HL-60/S4 treated with retinoic acid at 250 ng/mL for 4 days and 3 days (cell line): ENCODE measurements around the gene C6orf62.
"Not testable (repeated sequence)": the region's sequence is repeated elsewhere in the genome, so short reads cannot be mapped to it uniquely, and the experiment has no call there.

ENCODE experiments used
- in situ Hi-C: fragments of 300-500 bp; cut with MboI; formaldehyde crosslinking; loops from 2 replicates; pipeline ENCODE4 v1.7.0; 2022; ENCODE audit warnings: low sequenced_read_pairs

The C6orf62 gene

DNA sequence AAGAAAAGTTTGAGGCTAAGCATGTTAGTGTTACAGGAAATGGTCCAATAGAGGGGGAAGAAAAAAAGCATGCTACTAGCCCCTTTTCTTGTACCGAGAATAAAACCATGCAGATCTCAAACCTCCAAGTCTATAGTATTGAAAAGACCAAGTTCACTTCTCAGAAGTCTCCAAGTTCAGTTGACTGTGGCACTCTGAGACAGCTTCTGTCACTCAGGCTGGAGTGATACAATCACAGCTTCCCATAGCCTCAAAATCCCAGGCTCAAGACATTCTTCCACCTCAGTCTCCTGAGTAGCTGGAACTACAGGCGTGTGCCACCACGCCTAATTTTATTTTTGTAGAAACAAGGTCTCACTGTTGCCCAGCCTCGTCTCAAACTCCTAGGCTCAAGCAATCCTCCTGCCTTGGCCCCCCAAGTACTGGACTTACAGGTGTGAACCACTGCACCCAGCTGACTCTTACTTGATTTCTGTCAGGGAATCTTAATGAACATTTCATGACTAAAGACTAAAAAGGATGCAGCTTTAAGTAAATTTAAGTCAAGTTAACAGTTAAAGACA is 16.2 kb downstream of the C6orf62 start:
- in situ Hi-C loops, result no loop called here

DNA sequence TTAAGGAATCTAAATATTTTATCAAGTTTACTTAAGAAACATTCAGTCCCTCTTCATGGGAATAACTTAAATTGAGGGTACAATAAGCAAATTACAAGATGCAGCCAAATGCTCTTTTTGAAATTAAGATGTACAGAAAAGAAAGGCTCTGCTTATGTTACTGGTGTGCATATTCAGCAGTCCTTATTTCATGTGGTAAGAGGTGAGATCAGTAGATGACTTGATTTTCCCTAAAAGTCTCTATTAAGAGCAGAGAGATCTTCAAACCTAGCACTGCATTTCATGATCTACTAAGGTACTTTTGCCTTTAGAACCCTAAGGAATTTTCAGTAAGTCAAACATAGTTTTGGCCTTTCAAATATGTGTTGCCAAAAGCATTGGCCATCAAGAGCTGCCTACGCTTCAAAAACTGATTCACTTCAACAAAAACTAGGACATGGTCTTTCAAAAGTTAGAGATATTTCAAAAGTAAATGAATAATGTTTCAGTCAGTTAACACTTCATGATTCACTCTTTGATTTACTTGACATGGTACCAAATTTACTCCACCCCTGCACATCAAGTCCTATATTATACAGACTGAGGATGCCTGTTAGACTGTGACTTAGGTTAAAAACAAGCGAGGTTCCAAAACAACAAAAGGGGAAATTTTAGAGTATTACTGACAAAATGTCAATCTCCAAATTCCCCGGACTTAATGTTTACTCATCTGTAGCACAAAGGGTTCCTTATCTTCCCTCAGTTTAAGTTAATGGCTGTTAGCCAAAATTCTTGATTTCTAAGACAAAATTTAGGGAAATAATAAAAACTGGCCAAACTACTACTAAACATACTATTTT is 19.2 kb downstream of the C6orf62 start:
- in situ Hi-C loops, result loop anchor here (10.0 kb wide), 1 partner anchor 125 kb away; no protein-coding TSS in a partner anchor

DNA sequence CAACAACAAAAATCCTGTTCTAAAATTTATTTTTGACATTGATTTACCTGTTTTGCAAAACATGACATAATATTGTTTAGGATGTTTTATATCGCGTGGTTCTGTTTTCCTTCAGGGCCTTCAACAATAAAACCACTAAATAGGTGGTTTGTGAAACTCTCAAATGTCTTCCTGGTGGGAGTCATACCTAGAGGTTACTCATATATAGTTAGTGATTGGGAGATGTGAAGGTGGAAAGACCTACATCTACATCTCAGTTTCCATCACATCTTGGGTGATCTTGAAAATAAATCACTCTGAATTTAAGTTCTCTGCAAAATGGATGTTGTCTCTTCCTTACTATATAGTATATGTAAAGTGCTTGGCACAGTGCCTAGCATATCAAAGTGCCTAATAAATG is 22.9 kb downstream of the C6orf62 start:
- in situ Hi-C loops, result loop anchor here (10.0 kb wide), 1 partner anchor 121 kb away; no protein-coding TSS in a partner anchor

DNA sequence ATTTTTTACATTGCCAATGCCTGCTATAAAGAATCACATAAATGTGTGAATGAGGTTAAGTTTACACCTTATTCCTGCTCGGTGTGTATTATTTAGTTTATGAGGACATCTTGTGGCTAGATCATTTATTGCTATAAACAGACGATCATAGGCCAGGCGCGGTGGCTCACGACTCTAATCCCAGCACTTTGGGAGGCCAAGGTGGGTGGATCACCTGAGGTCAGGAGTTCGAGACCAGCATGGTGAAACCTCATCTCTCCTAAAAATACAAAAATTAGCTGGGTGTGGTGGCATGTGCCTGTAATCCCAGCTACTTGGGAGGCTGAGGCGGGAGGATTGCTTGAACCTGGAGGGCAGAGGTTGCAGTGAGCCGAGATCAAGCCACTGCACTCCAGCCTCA is 23.3 kb downstream of the C6orf62 start:
- in situ Hi-C loops, result loop anchor here (10.0 kb wide), 1 partner anchor 121 kb away; no protein-coding TSS in a partner anchor

DNA sequence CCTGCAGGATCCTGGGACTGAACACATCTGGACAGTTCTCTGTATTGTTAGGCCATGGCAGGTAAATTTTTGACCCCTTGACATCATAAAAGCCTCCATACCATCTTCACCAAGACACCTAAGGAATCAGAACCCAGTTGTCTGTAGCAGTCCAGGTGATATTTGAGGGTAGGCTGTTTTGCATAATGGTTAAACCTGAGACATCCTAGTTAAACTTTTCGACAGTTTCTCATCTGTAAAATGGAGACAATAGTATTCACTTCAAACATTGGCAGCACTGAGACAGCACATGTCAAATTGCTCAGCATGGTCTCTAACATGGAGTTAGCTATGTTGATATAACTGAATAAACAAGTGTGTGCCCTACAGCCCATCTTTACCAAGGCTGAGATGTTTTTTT is 24.8 kb downstream of the C6orf62 start:
- in situ Hi-C loops, result loop anchor here (10.0 kb wide), 1 partner anchor 119 kb away; no protein-coding TSS in a partner anchor

DNA sequence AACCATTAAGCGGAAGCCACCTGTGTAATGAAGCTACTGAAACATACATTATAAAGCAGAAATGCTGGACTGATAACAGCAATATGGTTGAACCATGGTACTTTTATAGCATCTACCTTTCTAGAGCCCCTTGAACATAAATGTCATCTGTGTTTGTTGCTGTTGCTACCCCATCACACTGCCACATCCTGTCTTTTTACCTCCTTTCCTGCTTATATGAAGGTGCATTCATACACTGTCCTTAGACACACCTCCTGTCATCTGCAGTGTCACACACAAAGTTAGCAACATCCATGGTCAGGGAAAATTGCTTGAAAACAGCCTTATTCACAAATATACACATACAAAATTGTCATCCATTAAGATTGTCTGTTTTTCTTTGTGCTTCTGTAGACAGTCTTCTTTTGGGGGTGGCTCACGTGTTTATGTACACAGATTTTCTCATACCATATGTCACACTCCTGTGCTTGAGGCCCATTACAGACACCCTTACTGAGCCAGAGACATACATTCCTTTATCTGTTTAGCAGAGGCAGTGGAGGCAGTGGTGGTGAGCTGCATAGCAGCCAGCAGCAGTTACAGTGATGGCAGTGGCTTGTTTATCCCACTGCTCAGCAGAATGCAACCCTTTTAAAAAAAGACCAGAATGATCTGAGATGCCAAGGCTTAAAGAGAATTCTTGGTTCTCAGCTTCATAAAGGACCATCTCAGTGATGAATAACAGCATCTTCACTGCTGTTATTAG is 25.9 kb downstream of the C6orf62 start:
- in situ Hi-C loops, result loop anchor here (10.0 kb wide), 1 partner anchor 118 kb away; no protein-coding TSS in a partner anchor

DNA sequence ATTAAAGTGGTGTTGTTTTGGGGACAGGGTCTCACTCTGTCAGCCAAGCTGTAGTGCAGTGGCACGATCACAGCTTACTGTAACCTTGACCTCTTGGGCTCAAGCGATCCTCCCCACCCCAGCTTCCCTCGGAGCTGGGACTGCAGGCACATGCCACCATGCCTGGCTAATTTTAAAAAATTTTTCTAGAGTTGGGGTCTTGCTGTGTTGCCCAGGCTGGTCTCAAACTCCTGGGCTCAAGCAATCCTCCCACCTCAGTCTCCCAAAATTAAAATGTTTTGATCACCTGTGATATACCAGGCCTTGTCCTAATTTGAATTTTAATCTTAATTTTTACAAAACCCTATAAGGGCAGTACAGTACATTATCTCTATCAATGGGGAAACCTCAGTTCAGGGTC is 26.5 kb downstream of the C6orf62 start:
- in situ Hi-C loops, result loop anchor here (10.0 kb wide), 1 partner anchor 118 kb away; no protein-coding TSS in a partner anchor

DNA sequence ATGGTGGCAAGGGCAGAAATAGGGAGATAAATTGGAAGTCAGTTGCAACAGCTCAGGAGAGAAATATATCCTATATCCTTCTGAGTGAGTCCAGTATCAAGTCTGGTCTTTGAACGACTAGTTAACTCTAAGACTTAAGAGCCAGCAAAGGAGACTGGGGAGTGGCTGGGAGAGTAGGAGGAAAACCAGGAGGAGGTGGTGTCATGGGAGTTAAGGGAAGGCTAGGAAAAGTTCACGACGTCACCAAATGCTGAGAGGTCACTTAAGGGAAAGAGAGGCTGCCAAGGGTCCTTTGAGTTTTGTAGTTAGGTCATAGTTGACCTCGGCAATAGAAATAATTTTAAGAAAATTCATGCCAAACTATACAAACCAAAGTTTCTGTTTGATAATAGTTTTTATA is 27.0 kb downstream of the C6orf62 start:
- in situ Hi-C loops, result loop anchor here (10.0 kb wide), 1 partner anchor 117 kb away; no protein-coding TSS in a partner anchor

DNA sequence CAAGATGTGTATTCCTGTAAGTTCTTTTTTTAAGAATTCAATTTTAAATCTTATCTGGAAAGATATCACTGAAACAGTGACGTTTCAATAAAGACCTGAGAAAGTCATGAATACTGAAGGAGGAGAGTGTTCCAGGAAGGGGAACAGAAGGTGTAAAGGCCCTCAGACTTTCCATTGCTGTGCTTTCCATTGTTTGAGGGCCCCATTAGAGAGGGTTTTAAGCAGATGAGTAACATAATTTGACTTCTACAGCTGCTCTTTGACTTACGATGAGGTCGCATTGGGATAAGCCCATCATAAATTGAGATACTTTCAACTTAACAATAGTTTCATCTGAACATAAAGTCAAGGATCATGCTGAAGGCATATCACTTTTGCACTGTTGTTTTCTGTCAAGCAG is 27.4 kb downstream of the C6orf62 start:
- in situ Hi-C loops, result loop anchor here (10.0 kb wide), 1 partner anchor 117 kb away; no protein-coding TSS in a partner anchor

DNA sequence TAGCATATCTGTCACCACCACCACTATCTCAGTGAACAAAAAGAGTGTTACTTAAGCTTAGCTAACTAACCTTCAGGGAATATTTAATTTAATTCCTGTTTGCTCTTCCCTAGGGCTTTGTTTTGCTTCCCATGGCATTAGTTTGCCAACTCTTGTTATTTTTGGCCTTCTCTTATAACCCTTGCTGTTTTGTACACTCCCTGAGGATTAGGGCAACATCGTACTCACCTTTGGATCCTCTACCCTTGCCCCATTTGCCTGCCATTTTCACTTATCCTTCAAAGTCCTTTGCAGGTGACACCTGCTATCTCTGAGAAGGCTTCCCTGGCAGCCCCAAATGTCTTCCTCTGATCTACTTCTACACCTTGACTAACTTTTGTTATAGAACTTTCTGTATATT is 28.4 kb downstream of the C6orf62 start:
- in situ Hi-C loops, result loop anchor here (10.0 kb wide), 1 partner anchor 116 kb away; no protein-coding TSS in a partner anchor

DNA sequence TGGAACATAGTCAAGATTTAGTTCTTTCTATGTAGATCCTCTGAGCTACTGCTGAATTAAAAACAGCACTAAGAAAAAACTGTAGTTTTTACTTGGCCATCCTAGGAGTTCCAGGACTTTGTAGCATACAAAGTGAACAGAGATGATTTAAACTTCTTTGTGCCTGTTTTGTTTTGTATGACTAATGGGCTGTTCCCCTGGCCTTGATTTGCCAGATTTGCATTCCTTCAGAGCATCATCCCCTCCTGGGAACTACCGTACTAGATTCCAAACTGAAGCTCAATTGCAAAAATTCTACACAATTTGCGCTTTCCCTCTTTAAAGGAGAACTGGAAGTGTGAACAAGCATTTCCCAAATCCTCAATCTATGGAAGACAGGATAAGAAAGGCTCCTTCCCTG is 29.0 kb downstream of the C6orf62 start:
- in situ Hi-C loops, result loop anchor here (10.0 kb wide), 1 partner anchor 115 kb away; no protein-coding TSS in a partner anchor

DNA sequence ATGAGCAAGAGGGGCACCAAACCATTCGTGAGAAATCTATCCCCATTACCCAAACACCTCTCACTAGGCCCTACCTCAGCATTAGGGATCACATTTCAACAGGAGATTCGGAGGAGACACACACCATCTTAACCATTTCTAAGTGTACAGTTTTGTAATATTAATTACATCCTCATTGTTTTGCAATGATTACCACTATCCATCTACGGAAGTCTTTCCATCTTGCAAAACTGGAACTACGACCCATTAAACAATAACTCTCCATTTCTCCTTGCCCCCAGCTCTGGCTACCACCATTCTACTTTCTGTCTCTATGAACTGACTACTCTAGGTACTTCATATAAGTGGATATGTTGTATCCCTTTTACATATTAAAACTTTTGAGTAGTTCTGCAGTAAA is 32.0 kb downstream of the C6orf62 start:
- in situ Hi-C loops, result no loop called here

DNA sequence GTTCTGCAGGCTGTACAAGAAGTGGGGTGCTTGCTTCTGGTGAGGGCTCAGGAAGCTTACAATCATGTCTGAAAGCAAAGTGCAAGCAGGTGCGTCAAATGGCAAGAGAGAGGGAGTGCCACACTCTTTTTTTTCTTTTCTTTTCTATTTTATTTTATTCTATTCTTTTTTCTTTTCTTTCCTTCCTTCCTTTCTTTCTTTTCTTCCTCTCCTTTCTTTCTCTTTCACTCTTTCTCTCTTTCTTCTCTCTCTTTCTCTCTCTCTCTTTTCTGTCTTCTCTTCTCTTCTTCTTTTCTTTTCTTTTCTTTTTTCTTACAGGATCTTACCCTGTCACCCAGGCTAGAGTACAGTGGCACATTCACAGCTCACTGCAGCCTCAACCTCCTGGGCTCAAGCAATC is 32.5 kb downstream of the C6orf62 start:
- in situ Hi-C loops, result no loop called here

DNA sequence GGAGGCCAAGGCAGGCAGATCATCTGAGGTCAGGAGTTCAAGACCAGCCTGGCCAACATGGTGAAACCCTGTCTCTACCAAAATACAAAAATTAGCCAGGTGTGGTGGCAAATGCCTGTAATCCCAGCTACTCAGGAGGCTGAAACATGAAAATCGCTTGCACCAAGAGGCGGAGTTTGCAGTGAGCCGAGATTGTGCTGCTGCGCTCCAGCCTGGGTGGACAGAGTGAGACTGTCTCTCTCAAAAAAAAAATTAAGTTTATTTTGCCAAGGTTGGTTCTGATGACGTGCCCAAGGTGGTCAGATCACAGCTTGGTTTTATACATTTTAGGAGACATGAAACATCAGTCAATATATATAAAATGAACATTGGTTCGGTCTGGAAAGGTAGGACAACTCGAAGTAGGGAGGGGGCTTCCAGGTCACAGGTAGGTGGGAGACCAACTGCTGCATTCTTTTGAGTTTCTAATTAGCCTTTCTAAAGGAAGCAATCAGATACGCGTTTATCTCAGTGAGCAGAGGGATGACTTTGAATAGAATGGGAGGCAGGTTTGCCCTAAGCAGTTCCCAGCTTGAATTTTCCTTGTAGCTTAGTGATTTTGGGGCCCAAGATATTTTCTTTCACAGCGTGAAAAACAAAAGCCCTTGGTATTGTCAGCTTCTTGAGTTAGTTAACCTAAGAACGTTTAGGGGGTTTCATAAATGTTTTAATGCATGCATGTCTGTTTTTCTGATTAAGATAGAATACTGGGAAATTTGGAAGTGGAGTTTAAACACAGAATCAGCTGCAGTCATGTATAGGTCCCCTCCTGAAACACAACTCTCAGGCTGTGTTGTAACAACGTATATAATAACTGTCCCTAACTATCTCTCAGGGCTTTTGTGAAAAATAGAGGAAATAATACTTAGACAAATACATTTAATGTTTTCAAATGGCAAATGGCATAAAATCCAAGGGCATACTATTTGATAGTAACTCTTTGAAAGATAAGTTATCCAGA is 35.4 kb downstream of the C6orf62 start:
- in situ Hi-C loops, result no loop called here

DNA sequence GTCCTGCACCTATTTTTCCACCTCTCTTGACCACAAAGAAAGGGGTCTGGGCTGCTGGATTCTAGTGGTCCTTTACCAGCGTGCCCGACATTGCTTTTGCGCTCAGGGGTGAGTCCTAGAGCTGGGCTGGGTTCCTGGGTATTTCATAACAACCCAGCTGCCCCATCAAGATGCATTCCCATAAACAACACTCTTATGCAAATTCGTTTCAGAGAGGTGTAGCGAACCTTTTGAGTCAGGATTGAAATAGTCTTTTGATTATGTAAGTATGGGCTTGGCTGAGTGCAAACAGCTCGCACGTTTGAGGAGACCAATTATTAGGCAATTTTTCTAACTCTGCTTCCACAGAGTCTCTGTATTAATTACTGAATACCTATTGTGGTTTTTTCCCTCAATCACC is 38.4 kb downstream of the C6orf62 start:
- in situ Hi-C loops, result no loop called here

DNA sequence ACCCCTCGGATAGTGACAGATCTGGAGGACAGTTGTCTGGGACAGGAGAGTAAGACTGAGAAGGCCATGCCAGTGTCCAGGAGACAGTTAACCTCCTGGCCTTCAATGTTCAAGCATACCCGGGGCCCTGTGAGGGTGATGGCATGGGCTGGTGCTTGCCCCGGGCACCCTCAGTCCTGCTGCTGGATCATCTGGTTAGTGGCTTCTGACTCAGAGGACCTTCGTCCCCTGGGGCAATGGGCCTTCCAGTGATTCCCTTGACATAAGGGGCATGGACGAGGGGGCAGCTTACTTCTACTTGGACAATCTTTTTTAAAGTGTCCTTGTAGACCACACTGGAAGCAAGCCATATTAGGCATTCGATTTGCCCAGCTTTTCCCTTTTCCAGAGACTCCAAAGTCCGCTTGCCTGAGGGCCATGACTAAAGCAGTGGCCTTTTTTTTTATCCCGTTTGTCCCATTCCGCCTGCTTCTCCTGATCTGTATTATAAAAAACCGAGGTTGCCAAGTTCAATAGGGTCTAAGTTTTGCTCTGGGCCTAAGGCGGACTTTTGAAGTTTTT is 40.1 kb downstream of the C6orf62 start:
- in situ Hi-C loops, result not testable (repeated sequence)

DNA sequence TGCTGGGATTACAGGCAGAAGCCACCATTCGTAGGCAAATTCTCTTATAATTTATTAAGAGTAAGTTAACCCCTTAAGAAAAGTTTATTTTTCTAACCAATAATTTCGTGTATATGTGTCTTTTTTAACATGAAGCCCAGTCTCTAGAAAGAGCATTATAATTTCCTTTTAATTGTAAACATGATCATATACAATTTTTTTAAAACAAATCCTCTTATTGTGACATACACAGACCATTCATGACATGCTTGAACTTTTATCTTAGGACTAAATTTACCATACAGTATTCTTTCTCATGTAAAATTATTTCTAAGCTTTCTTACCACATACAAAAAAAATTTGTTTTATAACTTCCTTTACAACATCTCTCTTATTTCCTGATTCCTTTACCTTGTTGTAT is 45.3 kb downstream of the C6orf62 start:
- in situ Hi-C loops, result no loop called here

DNA sequence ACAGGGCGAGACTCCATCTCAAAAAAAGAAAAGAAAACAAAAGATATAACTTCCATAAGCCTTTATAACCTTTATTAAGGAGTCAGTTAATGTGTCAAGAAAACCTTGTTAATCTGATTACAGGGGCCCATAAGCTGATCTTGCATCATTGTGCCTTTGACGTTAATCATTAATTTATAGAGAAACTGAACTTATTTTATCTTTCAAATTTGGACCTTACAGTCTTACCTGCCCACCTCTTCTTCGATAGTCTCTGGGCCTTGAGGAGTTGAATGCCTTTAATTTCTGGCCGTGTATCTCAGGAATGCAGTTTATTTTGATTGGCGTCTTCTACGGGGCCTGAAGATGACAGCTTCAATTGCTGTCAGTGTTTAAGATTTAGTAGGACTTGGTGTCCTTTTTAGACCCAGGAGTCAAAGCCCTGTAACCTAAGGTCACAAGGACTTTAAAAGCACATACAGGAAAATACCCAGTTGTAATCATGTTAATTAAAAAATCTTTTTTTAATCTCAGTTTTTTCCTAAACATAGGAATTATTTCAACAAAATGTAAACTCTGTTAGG is 46.3 kb downstream of the C6orf62 start:
- in situ Hi-C loops, result no loop called here

DNA sequence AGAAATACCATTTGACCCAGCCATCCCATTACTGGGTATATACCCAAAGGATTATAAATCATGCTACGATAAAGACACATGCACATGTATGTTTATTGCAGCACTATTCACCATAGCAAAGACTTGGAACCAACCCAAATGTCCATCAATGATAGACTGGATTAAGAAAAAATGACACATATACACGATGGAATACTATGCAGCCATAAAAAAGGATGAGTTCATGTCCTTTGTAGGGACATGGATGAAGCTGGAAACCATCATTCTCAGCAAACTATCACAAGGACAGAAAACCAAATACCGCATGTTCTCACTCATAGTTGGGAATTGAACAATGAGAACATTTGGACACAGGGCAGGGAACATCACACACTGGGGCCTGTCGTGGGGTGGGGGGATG is 47.9 kb downstream of the C6orf62 start:
- in situ Hi-C loops, result not testable (repeated sequence)
